HepG2 (cell line): ENCODE results near the gene TNFSF13. TPM values are rescaled to one million over a fixed set of nuclear protein-coding genes. Genes with fewer than 3 reads are reported as not detected.

Source experiments
- ATF5 ChIP-seq: sonication (generic); formaldehyde crosslinking; IDR thresholded peaks from 2 replicates; pipeline ENCODE4 v1.4.0; 2020; ENCODE audit warnings: mild to moderate bottlenecking, low read depth, missing genetic modification reagents
- CBX1 ChIP-seq: IDR thresholded peaks from one replicate; pipeline ENCODE4 v1.6.1; 2016; ENCODE audit warnings: antibody characterized with exemption, low read depth
- HOXA3 ChIP-seq: sonication (generic); formaldehyde crosslinking; IDR thresholded peaks from 2 replicates; pipeline ENCODE4 v1.5.0; 2020; ENCODE audit warnings: missing genetic modification reagents
- MXD1 ChIP-seq: sonication (generic); formaldehyde crosslinking; IDR thresholded peaks from 2 replicates; pipeline ENCODE4 v1.4.0; 2020; ENCODE audit warnings: mild to moderate bottlenecking, missing genetic modification reagents
- NRL ChIP-seq: sonication (generic); formaldehyde crosslinking; IDR thresholded peaks from 2 replicates; pipeline ENCODE4 v1.5.0; 2020; ENCODE audit warnings: missing genetic modification reagents, mild to moderate bottlenecking, moderate library complexity, borderline replicate concordance
- RAD51 ChIP-seq: fragments of 450-650 bp; IDR thresholded peaks from 2 replicates; pipeline ENCODE4 v1.6.1; 2016; ENCODE audit warnings: borderline replicate concordance
- SATB2 ChIP-seq: sonication (generic); formaldehyde crosslinking; IDR thresholded peaks from 2 replicates; pipeline ENCODE4 v1.5.0; 2020; ENCODE audit warnings: missing genetic modification reagents
- SMARCE1 ChIP-seq: fragments of 450-650 bp; IDR thresholded peaks from 2 replicates; pipeline ENCODE4 v1.6.1; 2017; ENCODE audit warnings: borderline replicate concordance
- YEATS2 ChIP-seq: sonication (generic); formaldehyde crosslinking; IDR thresholded peaks from 2 replicates; pipeline ENCODE4 v1.4.0; 2020; ENCODE audit warnings: missing genetic modification reagents, borderline replicate concordance
- ZKSCAN5 ChIP-seq: sonication (generic); formaldehyde crosslinking; IDR thresholded peaks from 2 replicates; pipeline ENCODE4 v1.5.1; 2020; ENCODE audit warnings: mild to moderate bottlenecking, missing genetic modification reagents
- ZNF256 ChIP-seq: sonication (generic); formaldehyde crosslinking; conservative IDR thresholded peaks from 2 replicates; pipeline ENCODE4 v1.4.0; 2020; ENCODE audit warnings: missing genetic modification reagents
- ZNF329 ChIP-seq: sonication (generic); formaldehyde crosslinking; IDR thresholded peaks from 2 replicates; pipeline ENCODE4 v1.9.0; 2021; ENCODE audit warnings: low read depth, mild to moderate bottlenecking, missing genetic modification reagents
- ZNF646 ChIP-seq: sonication (generic); formaldehyde crosslinking; IDR thresholded peaks from 2 replicates; pipeline ENCODE4 v1.9.0; 2021; ENCODE audit warnings: mild to moderate bottlenecking, missing genetic modification reagents
- ZNF724P ChIP-seq: sonication (generic); formaldehyde crosslinking; IDR thresholded peaks from 2 replicates; pipeline ENCODE4 v1.8.0; 2022; ENCODE audit warnings: missing genetic modification reagents, borderline replicate concordance
- ZSCAN31 ChIP-seq: sonication (generic); formaldehyde crosslinking; IDR thresholded peaks from 2 replicates; pipeline ENCODE4 v1.5.0; 2020; ENCODE audit warnings: low read depth, mild to moderate bottlenecking, missing genetic modification reagents
- polyA plus RNA-seq, 8 experiments: library from polyadenylated mRNA; depleted of rRNA in 3 of 8; stranded (reverse) in 7 of 8; unstranded in 1 of 8; fragments of >200 nt; fragmentation: Illumina TruSeq in 4 of 8; extraction: Trizol in 4 of 8; gene quantifications; 2 replicates each; pipeline versions ENCODE4 v1.2.1 to v1.2.3, GENCODE V29; 2011 to 2016; ENCODE audit warnings: low read depth in 4 of 8, missing spikeins in 1 of 8, mixed read lengths in 1 of 8; ENCODE audit not compliant: insufficient read depth in 1 of 8
- total RNA-seq, 5 experiments: library from RNA; depleted of rRNA; stranded (reverse); fragments of >200 nt; fragmentation: Illumina TruSeq; extraction: Trizol; gene quantifications; 2 replicates each; pipeline ENCODE4 v1.2.3, GENCODE V29; 2016; ENCODE audit warnings: low read depth in 1 of 5
- TF ChIP-seq, protein P1 (sequence below): sonication (generic); formaldehyde crosslinking; IDR thresholded peaks from 2 replicates; pipeline ENCODE4 v1.4.0; 2020; ENCODE audit warnings: missing genetic modification reagents
- TF ChIP-seq, protein P2 (sequence below): sonication (generic); formaldehyde crosslinking; IDR thresholded peaks from 2 replicates; pipeline ENCODE4 v1.8.1; 2022; ENCODE audit warnings: mild to moderate bottlenecking, missing genetic modification reagents

TNFSF13 gene
- total and polyA plus RNA-seq, 2 of the 13 experiments (the other 11 are each of a cell fraction or from before 2014, with no cell fraction given) = 2.5 to 3.3 TPM

- TF ChIP-seq, protein P1, sequence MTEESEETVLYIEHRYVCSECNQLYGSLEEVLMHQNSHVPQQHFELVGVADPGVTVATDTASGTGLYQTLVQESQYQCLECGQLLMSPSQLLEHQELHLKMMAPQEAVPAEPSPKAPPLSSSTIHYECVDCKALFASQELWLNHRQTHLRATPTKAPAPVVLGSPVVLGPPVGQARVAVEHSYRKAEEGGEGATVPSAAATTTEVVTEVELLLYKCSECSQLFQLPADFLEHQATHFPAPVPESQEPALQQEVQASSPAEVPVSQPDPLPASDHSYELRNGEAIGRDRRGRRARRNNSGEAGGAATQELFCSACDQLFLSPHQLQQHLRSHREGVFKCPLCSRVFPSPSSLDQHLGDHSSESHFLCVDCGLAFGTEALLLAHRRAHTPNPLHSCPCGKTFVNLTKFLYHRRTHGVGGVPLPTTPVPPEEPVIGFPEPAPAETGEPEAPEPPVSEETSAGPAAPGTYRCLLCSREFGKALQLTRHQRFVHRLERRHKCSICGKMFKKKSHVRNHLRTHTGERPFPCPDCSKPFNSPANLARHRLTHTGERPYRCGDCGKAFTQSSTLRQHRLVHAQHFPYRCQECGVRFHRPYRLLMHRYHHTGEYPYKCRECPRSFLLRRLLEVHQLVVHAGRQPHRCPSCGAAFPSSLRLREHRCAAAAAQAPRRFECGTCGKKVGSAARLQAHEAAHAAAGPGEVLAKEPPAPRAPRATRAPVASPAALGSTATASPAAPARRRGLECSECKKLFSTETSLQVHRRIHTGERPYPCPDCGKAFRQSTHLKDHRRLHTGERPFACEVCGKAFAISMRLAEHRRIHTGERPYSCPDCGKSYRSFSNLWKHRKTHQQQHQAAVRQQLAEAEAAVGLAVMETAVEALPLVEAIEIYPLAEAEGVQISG (CRISPR knock-in tag) = peak; percentile 77
- 0 out of 2 replicates have a peak, but pooled peaks have one; percentile 37 for TF ChIP-seq NRL (CRISPR knock-in tag)
- peak; percentile 87 for TF ChIP-seq ZNF256 (CRISPR knock-in tag)
- no peak for TF ChIP-seq ZNF329 (CRISPR knock-in tag)
- TF ChIP-seq, protein P2, sequence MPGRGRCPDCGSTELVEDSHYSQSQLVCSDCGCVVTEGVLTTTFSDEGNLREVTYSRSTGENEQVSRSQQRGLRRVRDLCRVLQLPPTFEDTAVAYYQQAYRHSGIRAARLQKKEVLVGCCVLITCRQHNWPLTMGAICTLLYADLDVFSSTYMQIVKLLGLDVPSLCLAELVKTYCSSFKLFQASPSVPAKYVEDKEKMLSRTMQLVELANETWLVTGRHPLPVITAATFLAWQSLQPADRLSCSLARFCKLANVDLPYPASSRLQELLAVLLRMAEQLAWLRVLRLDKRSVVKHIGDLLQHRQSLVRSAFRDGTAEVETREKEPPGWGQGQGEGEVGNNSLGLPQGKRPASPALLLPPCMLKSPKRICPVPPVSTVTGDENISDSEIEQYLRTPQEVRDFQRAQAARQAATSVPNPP = peak; percentile 47; the same call in 1 of the 2 replicates
- TF ChIP-seq MXD1 (CRISPR knock-in tag) = no peak; the same call in 1 of the 2 replicates
- no peak; the same call in 1 of the 2 replicates for TF ChIP-seq SATB2 (CRISPR knock-in tag)
- TF ChIP-seq ZSCAN31 (CRISPR knock-in tag) = no peak
- no peak for TF ChIP-seq RAD51
- TF ChIP-seq HOXA3 (CRISPR knock-in tag) = peak; percentile 72
- peak; percentile 75 for TF ChIP-seq CBX1
- no peak for TF ChIP-seq ATF5 (CRISPR knock-in tag)
- no peak for TF ChIP-seq ZNF646 (CRISPR knock-in tag)
- TF ChIP-seq ZNF724P (CRISPR knock-in tag) = no peak; the same call in 1 of the 2 replicates
- TF ChIP-seq YEATS2 = peak; percentile 68; the same call in 1 of the 2 replicates
- TF ChIP-seq SMARCE1 = no peak
- TF ChIP-seq ZKSCAN5 (CRISPR knock-in tag) = peak; percentile 99
Observed at GRCh38 chr17:7579001-7579833, 20.7 kb downstream of the TNFSF13 start, which contains the start of gene CD68 (continued).
